ENCODE measurements around the gene CYTH1.
"Not testable (repeated sequence)": the region's sequence is repeated elsewhere in the genome, so short reads cannot be mapped to it uniquely, and the experiment has no call there.

CYTH1 gene

GRCh38 chr17:78788451-78788850 lies 6.4 kb upstream of the CYTH1 start:
- no peak for DNase-seq (ENCODE audit: low read depth)

GRCh38 chr17:78787444-78787843 lies 5.4 kb upstream of the CYTH1 start:
- DNase-seq (ENCODE audit: low read depth), result no peak

GRCh38 chr17:78785663-78786057 lies 3.6 kb upstream of the CYTH1 start:
- no peak for DNase-seq (ENCODE audit: low read depth)

- DNase-seq (ENCODE audit: low read depth), result no peak
These were observed 3.1 kb upstream of the CYTH1 start for GRCh38 chr17:78785011-78785662.

- DNase-seq (ENCODE audit: low read depth), result no peak
These were observed 2.3 kb upstream of the CYTH1 start for GRCh38 chr17:78784352-78784751.

GRCh38 chr17:78783711-78784324 lies 1.7 kb upstream of the CYTH1 start:
- no peak for DNase-seq (ENCODE audit: low read depth)

- DNase-seq (ENCODE audit: low read depth), result no peak
These were observed 775 bp downstream of the CYTH1 start for GRCh38 chr17:78781104-78781892.

- DNase-seq (ENCODE audit: low read depth), result no peak
These were observed 1.7 kb downstream of the CYTH1 start for GRCh38 chr17:78780335-78780734.

- no peak for DNase-seq (ENCODE audit: low read depth)
These were observed 2.2 kb downstream of the CYTH1 start for GRCh38 chr17:78779850-78780249.

GRCh38 chr17:78779286-78779651 lies 2.8 kb downstream of the CYTH1 start:
- not testable (repeated sequence) for DNase-seq (ENCODE audit: low read depth)

- no peak for DNase-seq (ENCODE audit: low read depth)
These were observed 4.2 kb downstream of the CYTH1 start for GRCh38 chr17:78777881-78778280.

- no peak for DNase-seq (ENCODE audit: low read depth)
These were observed 7.0 kb downstream of the CYTH1 start for GRCh38 chr17:78774956-78775571.

- DNase-seq (ENCODE audit: low read depth), result no peak
These were observed 7.6 kb downstream of the CYTH1 start for GRCh38 chr17:78774453-78774852.

GRCh38 chr17:78771758-78772382 lies 10.2 kb downstream of the CYTH1 start:
- no peak for DNase-seq (ENCODE audit: low read depth)

- no peak for DNase-seq (ENCODE audit: low read depth)
These were observed 12.8 kb downstream of the CYTH1 start for GRCh38 chr17:78769196-78769773.

- no peak for DNase-seq (ENCODE audit: low read depth)
These were observed 14.3 kb downstream of the CYTH1 start for GRCh38 chr17:78767806-78768205.

GRCh38 chr17:78766743-78767294 lies 15.3 kb downstream of the CYTH1 start:
- DNase-seq (ENCODE audit: low read depth), result no peak

GRCh38 chr17:78766225-78766624 lies 15.8 kb downstream of the CYTH1 start:
- DNase-seq (ENCODE audit: low read depth), result no peak

GRCh38 chr17:78765821-78766220 lies 16.3 kb downstream of the CYTH1 start:
- DNase-seq (ENCODE audit: low read depth), result no peak

- no peak for DNase-seq (ENCODE audit: low read depth)
These were observed 17.2 kb downstream of the CYTH1 start for GRCh38 chr17:78764871-78765270.

- no peak for DNase-seq (ENCODE audit: low read depth)
These were observed 18.5 kb downstream of the CYTH1 start for GRCh38 chr17:78763561-78763960.

Measured in stimulated activated CD4-positive, alpha-beta T cell treated with anti-CD3 and anti-CD28 coated beads, Interleukin-2, amount 100 ng/mL, for 4 hours (primary cell).